SK-MEL-5 (cell line): Measurements from ENCODE around the gene NEK4. TPM values are rescaled to one million over a fixed set of nuclear protein-coding genes. Genes with fewer than 3 reads are reported as not detected.

Source experiments
- DNase-seq: peaks from one replicate; pipeline ENCODE4 v3.0.0-alpha.2; 2016; ENCODE audit warnings: low read depth, low spot score
- in situ Hi-C: cut with HindIII; loops from 2 replicates; pipeline ENCODE4 v1.10.0; 2016; ENCODE audit warnings: low sequenced_read_pairs, high pct_unique_total_duplicates, low pct_unique_long_range_greater_than_20kb
- total RNA-seq: library from RNA; depleted of rRNA; stranded (reverse); fragments of >200 nt; shearing (Covaris generic); gene quantifications from 2 replicates; pipeline ENCODE4 v1.2.3, GENCODE V29; 2014

Gene NEK4
- total RNA-seq, 1 experiment from 2014 or later = 32.7 TPM

GRCh38 chr3:52795298-52795900 is 24.7 kb upstream of the NEK4 start:
- no peak for DNase-seq
- in situ Hi-C loops = no loop called here

DNA sequence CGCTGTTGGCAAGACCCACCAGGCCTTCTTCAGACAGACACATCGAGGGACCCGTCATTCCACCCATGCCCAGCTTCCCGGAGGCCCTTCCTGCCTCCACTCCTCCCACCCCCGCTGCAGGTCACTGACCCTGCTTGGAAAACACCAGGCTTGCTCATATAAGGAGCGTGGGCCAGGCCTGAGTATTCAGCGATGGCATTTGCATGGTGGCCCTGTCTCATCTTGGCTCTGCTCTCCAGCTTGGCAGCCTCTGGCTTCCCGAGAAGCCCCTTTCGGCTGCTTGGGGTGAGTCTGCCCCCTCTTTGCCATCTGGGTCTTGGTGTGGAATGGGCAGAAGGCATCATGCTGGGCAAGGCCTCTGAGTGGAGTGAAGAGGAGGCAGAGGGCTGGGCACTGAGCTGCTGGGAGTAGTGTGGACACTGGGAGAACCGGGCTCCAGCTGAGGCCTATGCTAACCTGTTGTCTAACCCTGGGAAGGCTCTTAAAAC is 23.9 kb upstream of the NEK4 start, which contains the start of gene ITIH3:
TSS of gene ITIH3 (plus strand) at position 185 of the 488 bp plus-strand sequence. CDS start at position 193, 8 bp downstream.
- DNase-seq = no peak
- in situ Hi-C loops = no loop called here

GRCh38 chr3:52793702-52794611 is 23.2 kb upstream of the NEK4 start:
- in situ Hi-C loops = no loop called here
- no peak for DNase-seq

GRCh38 chr3:52792961-52793695 is 22.4 kb upstream of the NEK4 start:
- DNase-seq = no peak
- in situ Hi-C loops = no loop called here

GRCh38 chr3:52792413-52792812 is 21.7 kb upstream of the NEK4 start:
- in situ Hi-C loops = no loop called here
- DNase-seq = no peak

GRCh38 chr3:52791928-52792327 is 21.2 kb upstream of the NEK4 start:
- in situ Hi-C loops = no loop called here
- DNase-seq = no peak

GRCh38 chr3:52791366-52791765 is 20.6 kb upstream of the NEK4 start:
- in situ Hi-C loops = no loop called here
- no peak for DNase-seq

GRCh38 chr3:52790741-52791140 is 20.0 kb upstream of the NEK4 start:
- in situ Hi-C loops = no loop called here
- DNase-seq = no peak

GRCh38 chr3:52790337-52790736 is 19.6 kb upstream of the NEK4 start:
- no peak for DNase-seq

GRCh38 chr3:52789746-52790040 is 19.0 kb upstream of the NEK4 start:
- DNase-seq = no peak
- in situ Hi-C loops = no loop called here

More at GRCh38 chr3:52790337-52790736, 19.6 kb upstream of the NEK4 start:
- in situ Hi-C loops = no loop called here

GRCh38 chr3:52788890-52789745 is 18.4 kb upstream of the NEK4 start:
- no peak for DNase-seq
- in situ Hi-C loops = no loop called here

- DNase-seq = no peak
- in situ Hi-C loops = no loop called here
Measured at GRCh38 chr3:52787672-52788625, 17.2 kb upstream of the NEK4 start.

GRCh38 chr3:52787246-52787645 is 16.5 kb upstream of the NEK4 start:
- in situ Hi-C loops = no loop called here
- DNase-seq = no peak

DNA sequence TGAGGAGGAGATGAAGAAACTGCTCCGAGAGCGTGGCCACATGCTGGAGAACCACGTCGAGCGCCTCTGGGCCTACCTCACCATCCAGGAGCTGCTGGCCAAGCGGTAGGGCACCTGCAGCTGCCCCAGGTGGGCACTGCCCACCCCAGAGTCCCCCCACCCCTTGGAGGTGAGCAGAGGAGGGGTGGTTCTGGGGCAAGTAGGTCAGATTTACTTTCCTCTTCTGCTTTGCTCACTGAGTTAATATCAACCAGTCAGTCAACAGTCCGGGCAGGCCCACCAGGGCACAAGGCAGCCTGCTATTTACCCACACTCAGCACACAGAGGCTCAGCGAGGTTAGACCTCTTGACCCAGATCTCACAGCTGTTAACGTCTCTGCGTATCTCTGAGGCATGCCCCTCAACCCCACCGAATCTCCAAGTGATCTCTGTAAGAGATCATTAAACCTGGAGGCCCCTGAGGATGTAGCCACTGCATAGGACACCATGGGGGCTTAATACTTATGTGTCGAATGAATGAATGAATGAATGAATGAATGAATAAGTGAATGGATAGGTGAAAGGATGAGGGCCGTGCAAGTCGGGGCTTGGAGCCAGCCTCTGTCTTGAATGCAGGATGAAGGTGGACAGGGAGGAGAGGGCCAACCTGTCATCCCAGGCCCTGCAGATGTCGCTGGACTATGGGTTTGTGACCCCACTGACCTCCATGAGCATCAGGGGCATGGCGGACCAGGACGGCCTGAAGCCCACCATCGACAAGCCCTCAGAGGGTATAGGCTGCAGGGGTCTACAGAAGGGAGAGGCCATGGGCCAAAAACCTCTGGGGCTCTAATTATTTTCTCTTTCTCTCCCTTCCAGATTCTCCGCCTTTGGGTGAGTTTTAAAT is 15.8 kb upstream of the NEK4 start:
- in situ Hi-C loops = no loop called here
- no peak for DNase-seq

- in situ Hi-C loops = no loop called here
- DNase-seq = no peak
Measured at GRCh38 chr3:52784931-52785590, 14.3 kb upstream of the NEK4 start.
